ENCODE measurements around the gene RBM42. TPM values are rescaled to one million over a fixed set of nuclear protein-coding genes. Genes with fewer than 3 reads are reported as not detected.

RBM42 gene
- total and polyA plus RNA-seq, 9 of the 15 experiments (the other 6 are each of a cell fraction or from before 2014, with no cell fraction given): 5.7 to 149 (median 32.4) TPM

GRCh38 chr19:35671818-35672217 lies 43.0 kb downstream of the RBM42 start (continued):
- no peak for TF ChIP-seq TSHZ1 (CRISPR knock-in tag; IDR thresholded peaks at IDR 0.05)
- no peak for TF ChIP-seq ZNF232 (CRISPR knock-in tag; IDR thresholded peaks at IDR 0.05)
- peak; percentile 56; the same call in 1 of the 2 replicates for TF ChIP-seq NBN (IDR thresholded peaks at IDR 0.05; ENCODE audit: low read depth)
- peak; percentile 91 for TF ChIP-seq ZEB2 (IDR thresholded peaks at IDR 0.05)
- TF ChIP-seq SP2 (IDR thresholded peaks at IDR 0.05; ENCODE audit: extremely low read depth, low read depth, low read length, poor library complexity, severe bottlenecking): no peak
- peak; percentile 62 to 84; a peak in 3 of 4 replicates for TF ChIP-seq RCOR1 (IDR thresholded peaks at IDR 0.05; ENCODE audit: borderline replicate concordance in 1 of 2, low read depth in 2 of 2, low read length in 2 of 2)
- TF ChIP-seq RBBP5 (IDR thresholded peaks at IDR 0.05; ENCODE audit: borderline replicate concordance, insufficient read depth, low read length, poor library complexity, severe bottlenecking): no peak
- TF ChIP-seq DIDO1 (tag; IDR thresholded peaks at IDR 0.05; ENCODE audit: low read depth): no peak
- TF ChIP-seq ZNF398 (CRISPR knock-in tag; IDR thresholded peaks at IDR 0.05): no peak
- TF ChIP-seq MAX (CRISPR knock-in tag; IDR thresholded peaks at IDR 0.05): peak; percentile 51; the same call in 1 of the 2 replicates
- TF ChIP-seq E2F6 (IDR thresholded peaks at IDR 0.05; ENCODE audit: borderline replicate concordance in 1 of 2, extremely low read depth in 1 of 2, insufficient read depth in 1 of 2, insufficient read length in 1 of 2, low read depth in 1 of 2, low read length in 1 of 2, poor library complexity in 1 of 2, severe bottlenecking in 1 of 2): peak; percentile 17 to 46
- TF ChIP-seq MAFG (tag; conservative IDR thresholded peaks at IDR 0.05): peak; percentile 94
- TF ChIP-seq GABPB2 (CRISPR knock-in tag; conservative IDR thresholded peaks at IDR 0.05): no peak
- no peak for TF ChIP-seq E2F3 (CRISPR knock-in tag; IDR thresholded peaks at IDR 0.05)
- peak; percentile 90 for TF ChIP-seq MTA2 (IDR thresholded peaks at IDR 0.05; ENCODE audit: low read depth)
- no peak for TF ChIP-seq ESRRB (CRISPR knock-in tag; IDR thresholded peaks at IDR 0.05; ENCODE audit: borderline replicate concordance)
- no peak for TF ChIP-seq LCOR (CRISPR knock-in tag; IDR thresholded peaks at IDR 0.05)
- TF ChIP-seq POLR2B (IDR thresholded peaks at IDR 0.05; ENCODE audit: low read depth, partially characterized antibody): no peak
- peak; percentile 90 for TF ChIP-seq NFE2 (IDR thresholded peaks at IDR 0.05; ENCODE audit: low read depth)
- no peak for TF ChIP-seq ZNF77 (CRISPR knock-in tag; IDR thresholded peaks at IDR 0.05)
- TF ChIP-seq NCOR1 (IDR thresholded peaks at IDR 0.05): peak; percentile 93
- TF ChIP-seq ZNF589 (CRISPR knock-in tag; IDR thresholded peaks at IDR 0.05; ENCODE audit: low read depth): no peak
- no peak for TF ChIP-seq KLF13 (tag; IDR thresholded peaks at IDR 0.05; ENCODE audit: borderline replicate concordance, low read depth)

Measured in K562 (cell line).